ENCODE measurements around the gene TIMM22.

GRCh38 chr17:1042486-1042885, 45.6 kb downstream of the TIMM22 start:
- TF ChIP-seq, protein P1, sequence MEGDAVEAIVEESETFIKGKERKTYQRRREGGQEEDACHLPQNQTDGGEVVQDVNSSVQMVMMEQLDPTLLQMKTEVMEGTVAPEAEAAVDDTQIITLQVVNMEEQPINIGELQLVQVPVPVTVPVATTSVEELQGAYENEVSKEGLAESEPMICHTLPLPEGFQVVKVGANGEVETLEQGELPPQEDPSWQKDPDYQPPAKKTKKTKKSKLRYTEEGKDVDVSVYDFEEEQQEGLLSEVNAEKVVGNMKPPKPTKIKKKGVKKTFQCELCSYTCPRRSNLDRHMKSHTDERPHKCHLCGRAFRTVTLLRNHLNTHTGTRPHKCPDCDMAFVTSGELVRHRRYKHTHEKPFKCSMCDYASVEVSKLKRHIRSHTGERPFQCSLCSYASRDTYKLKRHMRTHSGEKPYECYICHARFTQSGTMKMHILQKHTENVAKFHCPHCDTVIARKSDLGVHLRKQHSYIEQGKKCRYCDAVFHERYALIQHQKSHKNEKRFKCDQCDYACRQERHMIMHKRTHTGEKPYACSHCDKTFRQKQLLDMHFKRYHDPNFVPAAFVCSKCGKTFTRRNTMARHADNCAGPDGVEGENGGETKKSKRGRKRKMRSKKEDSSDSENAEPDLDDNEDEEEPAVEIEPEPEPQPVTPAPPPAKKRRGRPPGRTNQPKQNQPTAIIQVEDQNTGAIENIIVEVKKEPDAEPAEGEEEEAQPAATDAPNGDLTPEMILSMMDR (IDR thresholded peaks at IDR 0.05; ENCODE audit: low read depth, low read length, poor library complexity, severe bottlenecking), result no peak
- no peak for TF ChIP-seq EZH2phosphoT487 (IDR thresholded peaks at IDR 0.05; ENCODE audit: borderline replicate concordance, low read length)
